HepG2 (cell line): ENCODE measurements around the gene SLA2. TPM values are rescaled to one million over a fixed set of nuclear protein-coding genes. Genes with fewer than 3 reads are reported as not detected.

Experiments used
- DMAP1 ChIP-seq: IDR thresholded peaks from 2 replicates; pipeline ENCODE4 v1.6.1; 2016
- E2F2 ChIP-seq: sonication (generic); formaldehyde crosslinking; IDR thresholded peaks from 2 replicates; pipeline ENCODE4 v1.4.0; 2020; ENCODE audit warnings: missing genetic modification reagents, borderline replicate concordance
- GTF2F1 ChIP-seq: fragments of 150-350 bp; IDR thresholded peaks from 2 replicates; pipeline ENCODE4 v1.6.1; 2014; ENCODE audit warnings: low read length
- HMGXB3 ChIP-seq: sonication (generic); formaldehyde crosslinking; IDR thresholded peaks from 2 replicates; pipeline ENCODE4 v1.4.0; 2020; ENCODE audit warnings: missing genetic modification reagents, borderline replicate concordance
- MAZ ChIP-seq, 2 experiments: sonication (generic) in 1 of 2; formaldehyde crosslinking in 1 of 2; IDR thresholded peaks; 2 replicates each; pipeline versions ENCODE4 v1.5.0 to v1.6.1; 2012 to 2020; ENCODE audit warnings: low read depth in 2 of 2, mild to moderate bottlenecking in 2 of 2, borderline replicate concordance in 1 of 2, improper control_type of control experiment in 1 of 2, low read length in 1 of 2, missing genetic modification reagents in 1 of 2, moderate library complexity in 1 of 2
- MLX ChIP-seq: IDR thresholded peaks from 2 replicates; pipeline ENCODE4 v1.6.1; 2016
- NR2F6 ChIP-seq, 2 experiments: IDR thresholded peaks; 2 replicates each; pipeline ENCODE4 v1.6.1; 2016; ENCODE audit warnings: antibody characterized with exemption in 1 of 2, mild to moderate bottlenecking in 1 of 2
- PRPF4 ChIP-seq: fragments of 200-400 bp; formaldehyde crosslinking; IDR thresholded peaks from 2 replicates; pipeline ENCODE4 v1.6.1; 2016; ENCODE audit warnings: low read length, low read depth; ENCODE audit not compliant: poor library complexity, severe bottlenecking
- SAP130 ChIP-seq: IDR thresholded peaks from 2 replicates; pipeline ENCODE4 v1.6.1; 2016; ENCODE audit warnings: low read depth
- SP2 ChIP-seq: sonication (generic); formaldehyde crosslinking; IDR thresholded peaks from 2 replicates; pipeline ENCODE4 v1.5.1; 2020; ENCODE audit warnings: mild to moderate bottlenecking, missing genetic modification reagents
- SP4 ChIP-seq: sonication (generic); formaldehyde crosslinking; IDR thresholded peaks from 2 replicates; pipeline ENCODE4 v1.8.1; 2023; ENCODE audit warnings: mild to moderate bottlenecking, missing genetic modification reagents
- ZHX2 ChIP-seq, 2 experiments: sonication (generic) in 1 of 2; formaldehyde crosslinking in 1 of 2; IDR thresholded peaks; 2 replicates each; pipeline versions ENCODE4 v1.6.1 to v1.9.0; 2014 to 2022; ENCODE audit warnings: antibody characterized with exemption in 1 of 2, borderline replicate concordance in 1 of 2, inconsistent platforms in 1 of 2, low read depth in 1 of 2, missing genetic modification reagents in 1 of 2
- ZNF234 ChIP-seq: sonication (generic); formaldehyde crosslinking; conservative IDR thresholded peaks from 2 replicates; pipeline ENCODE4 v1.5.1; 2020; ENCODE audit warnings: mild to moderate bottlenecking, missing genetic modification reagents
- ZNF547 ChIP-seq: sonication (generic); formaldehyde crosslinking; IDR thresholded peaks from 2 replicates; pipeline ENCODE4 v1.5.1; 2020; ENCODE audit warnings: mild to moderate bottlenecking, missing genetic modification reagents
- polyA plus RNA-seq, 8 experiments: library from polyadenylated mRNA; depleted of rRNA in 3 of 8; stranded (reverse) in 7 of 8; unstranded in 1 of 8; fragments of >200 nt; fragmentation: Illumina TruSeq in 4 of 8; extraction: Trizol in 4 of 8; gene quantifications; 2 replicates each; pipeline versions ENCODE4 v1.2.1 to v1.2.3, GENCODE V29; 2011 to 2016; ENCODE audit warnings: low read depth in 4 of 8, missing spikeins in 1 of 8, mixed read lengths in 1 of 8; ENCODE audit not compliant: insufficient read depth in 1 of 8
- total RNA-seq, 5 experiments: library from RNA; depleted of rRNA; stranded (reverse); fragments of >200 nt; fragmentation: Illumina TruSeq; extraction: Trizol; gene quantifications; 2 replicates each; pipeline ENCODE4 v1.2.3, GENCODE V29; 2016; ENCODE audit warnings: low read depth in 1 of 5

SLA2 gene
- total and polyA plus RNA-seq, 2 of the 13 experiments (the other 11 are each of a cell fraction or from before 2014, with no cell fraction given) = 1.6 to 3.6 TPM

- 0 out of 2 replicates have a peak, but pooled peaks have one; percentile 3 for TF ChIP-seq E2F2 (CRISPR knock-in tag)
- TF ChIP-seq ZHX2 (IDR thresholded peaks at IDR 0.05; ENCODE audit: low read depth) = no peak
- TF ChIP-seq ZHX2 (CRISPR knock-in tag; IDR thresholded peaks at IDR 0.05; ENCODE audit: borderline replicate concordance) = 0 out of 2 replicates have a peak, but pooled peaks have one; percentile 59
- peak; percentile 67 for TF ChIP-seq DMAP1 (CRISPR knock-in tag)
- 0 out of 2 replicates have a peak, but pooled peaks have one; percentile 25 for TF ChIP-seq NR2F6 (IDR thresholded peaks at IDR 0.05)
- TF ChIP-seq NR2F6 (CRISPR knock-in tag; IDR thresholded peaks at IDR 0.05) = no peak
- 0 out of 2 replicates have a peak, but pooled peaks have one; percentile 11 for TF ChIP-seq MLX (CRISPR knock-in tag)
- peak; percentile 61; the same call in 1 of the 2 replicates for TF ChIP-seq GTF2F1
- 0 out of 2 replicates have a peak, but pooled peaks have one; percentile 24 for TF ChIP-seq MAZ (IDR thresholded peaks at IDR 0.05; ENCODE audit: borderline replicate concordance, low read depth, low read length)
- no peak for TF ChIP-seq MAZ (CRISPR knock-in tag; IDR thresholded peaks at IDR 0.05; ENCODE audit: low read depth)
- TF ChIP-seq PRPF4 = peak; percentile 69
- TF ChIP-seq SP4 (CRISPR knock-in tag) = 0 out of 2 replicates have a peak, but pooled peaks have one; percentile 21
- TF ChIP-seq SAP130 = peak; percentile 76
- no peak for TF ChIP-seq ZNF547 (CRISPR knock-in tag)
- no peak for TF ChIP-seq SP2 (CRISPR knock-in tag)
- TF ChIP-seq HMGXB3 (CRISPR knock-in tag) = peak; percentile 25; the same call in 1 of the 2 replicates
- no peak; the same call in 1 of the 2 replicates for TF ChIP-seq ZNF234 (CRISPR knock-in tag)
Observed at GRCh38 chr20:36606158-36607066, 39.6 kb downstream of the SLA2 start (continued).
